ENCODE measurements around the gene PLCB2. TPM values are rescaled to one million over a fixed set of nuclear protein-coding genes. Genes with fewer than 3 reads are reported as not detected.

PLCB2 gene
- total RNA-seq, 1 donor from 2014 or later = 36.4 TPM

Other genes with a start within 250 kb of the PLCB2 start
- 36.2 TPM for gene BMF, start 199.1 kb downstream of the PLCB2 start, total RNA-seq
- gene BUB1B, start 146.9 kb downstream of the PLCB2 start, total RNA-seq = 1.4 TPM
- gene PAK6, start 68.9 kb downstream of the PLCB2 start, total RNA-seq = 7.9 TPM
- gene ANKRD63, start 24.9 kb downstream of the PLCB2 start, total RNA-seq = 1.6 TPM
- 44.2 TPM for gene INAFM2, start 15.8 kb upstream of the PLCB2 start, total RNA-seq
- 107 TPM for gene CCDC9B, start 33.0 kb upstream of the PLCB2 start, total RNA-seq
- gene PHGR1, start 43.1 kb upstream of the PLCB2 start, total RNA-seq = 9.1 TPM
- 3.5 TPM for gene DISP2, start 50.3 kb upstream of the PLCB2 start, total RNA-seq
- gene KNSTRN, start 74.8 kb upstream of the PLCB2 start, total RNA-seq = 12.2 TPM
- gene IVD, start 97.9 kb upstream of the PLCB2 start, total RNA-seq = 123 TPM
- gene BAHD1, start 133.0 kb upstream of the PLCB2 start, total RNA-seq = 33.1 TPM
- 15.8 TPM for gene CHST14, start 163.0 kb upstream of the PLCB2 start, total RNA-seq

Data from mucosa of gallbladder (tissue), 1 donor.